Neural cell (in vitro differentiated cells): ENCODE measurements around the gene PHLDB2. TPM values are rescaled to one million over a fixed set of nuclear protein-coding genes. Genes with fewer than 3 reads are reported as not detected.

Experiments
- H2AFZ ChIP-seq: fragments of 200-600, 300-800 bp; sonication (generic), shearing (Covaris generic); 2 replicates; pipeline ENCODE4 v1.6.0; 2014; ENCODE audit warnings: low read depth, mild to moderate bottlenecking, antibody characterized with exemption, low read length, moderate library complexity
- H3F3A ChIP-seq: fragments of 200-600 bp; shearing (Covaris generic); 2 replicates; pipeline ENCODE4 v1.6.1; 2016; ENCODE audit warnings: mild to moderate bottlenecking, moderate library complexity, mixed read lengths, antibody characterized with exemption, low read length; ENCODE audit not compliant: insufficient read depth, poor library complexity, severe bottlenecking
- H3K27ac ChIP-seq: fragments of 200-600, 300-800 bp; sonication (generic), shearing (Covaris generic); 2 replicates; pipeline ENCODE4 v1.5.1; 2014; ENCODE audit warnings: mild to moderate bottlenecking, low read length, moderate library complexity
- H3K27me3 ChIP-seq: fragments of 300-800, 200-600 bp; sonication (generic), shearing (Covaris generic); 2 replicates; pipeline ENCODE4 v1.6.0; 2014; ENCODE audit warnings: mild to moderate bottlenecking, low read depth, low read length, moderate library complexity; ENCODE audit not compliant: insufficient read depth
- H3K36me3 ChIP-seq: fragments of 300-800, 200-600 bp; sonication (generic), shearing (Covaris generic); 2 replicates; pipeline ENCODE4 v1.5.1; 2014; ENCODE audit warnings: mild to moderate bottlenecking, antibody characterized with exemption, low read length, moderate library complexity; ENCODE audit not compliant: insufficient read depth
- H3K4me2 ChIP-seq: fragments of 300-800, 200-600 bp; sonication (generic), shearing (Covaris generic); 2 replicates; pipeline ENCODE4 v1.6.0; 2014; ENCODE audit warnings: mild to moderate bottlenecking, low read length
- H3K4me3 ChIP-seq: fragments of 300-800, 200-600 bp; sonication (generic), shearing (Covaris generic); 2 replicates; pipeline ENCODE4 v1.5.1; 2014; ENCODE audit warnings: mild to moderate bottlenecking, low read length, moderate library complexity
- H3K79me2 ChIP-seq: fragments of 200-600 bp; shearing (Covaris generic); replicated peaks from 2 replicates; pipeline ENCODE4 v1.6.0; 2014; ENCODE audit warnings: mild to moderate bottlenecking, low read length, moderate library complexity; ENCODE audit not compliant: insufficient read depth
- H3K9ac ChIP-seq: fragments of 300-800, 200-600 bp; sonication (generic), shearing (Covaris generic); 2 replicates; pipeline ENCODE4 v1.6.1; 2016; ENCODE audit warnings: mild to moderate bottlenecking, low read length, mixed read lengths
- H3K9me2 ChIP-seq: fragments of 200-600 bp; shearing (Covaris generic); 2 replicates; pipeline ENCODE4 v1.6.1; 2016; ENCODE audit warnings: mild to moderate bottlenecking, low read length, mixed read lengths; ENCODE audit not compliant: insufficient read depth
- H3K9me3 ChIP-seq: fragments of 200-600, 300-800 bp; sonication (generic), shearing (Covaris generic); 2 replicates; pipeline ENCODE4 v1.6.1; 2016; ENCODE audit warnings: mild to moderate bottlenecking, mixed run types, low read length, moderate library complexity, mixed read lengths
- H4K20me1 ChIP-seq: fragments of 200-600 bp; shearing (Covaris generic); 2 replicates; pipeline ENCODE4 v1.6.1; 2016; ENCODE audit warnings: mild to moderate bottlenecking, mixed run types; ENCODE audit not compliant: insufficient read depth
- EP300 ChIP-seq: fragments of 450-650 bp; conservative IDR thresholded peaks from 2 replicates; pipeline ENCODE4 v1.6.1; 2014; ENCODE audit warnings: antibody characterized with exemption, mild to moderate bottlenecking, moderate library complexity; ENCODE audit not compliant: poor library complexity, severe bottlenecking
- EZH2 ChIP-seq: fragments of 200-600, 300-800 bp; shearing (Covaris generic), sonication (generic); IDR thresholded peaks from 2 replicates; pipeline ENCODE4 v1.6.1; 2014; ENCODE audit warnings: antibody characterized with exemption, low read length, borderline replicate concordance, mild to moderate bottlenecking; ENCODE audit not compliant: insufficient read depth, poor library complexity, severe bottlenecking
- MXI1 ChIP-seq: fragments of 450-650 bp; conservative IDR thresholded peaks from 2 replicates; pipeline ENCODE4 v1.6.1; 2014; ENCODE audit warnings: antibody characterized with exemption, mild to moderate bottlenecking; ENCODE audit not compliant: poor library complexity, severe bottlenecking
- POLR2AphosphoS5 ChIP-seq: IDR thresholded peaks from 2 replicates; pipeline ENCODE4 v1.6.1; 2012
- RAD21 ChIP-seq: fragments of 450-650 bp; conservative IDR thresholded peaks from 2 replicates; pipeline ENCODE4 v1.6.1; 2014; ENCODE audit warnings: antibody characterized with exemption, mild to moderate bottlenecking, moderate library complexity
- SMC3 ChIP-seq: fragments of 450-650 bp; conservative IDR thresholded peaks from 2 replicates; pipeline ENCODE4 v1.6.1; 2014; ENCODE audit warnings: antibody characterized with exemption, mild to moderate bottlenecking, moderate library complexity; ENCODE audit not compliant: poor library complexity
- TAF1 ChIP-seq: IDR thresholded peaks from 2 replicates; pipeline ENCODE4 v1.6.1; 2012; ENCODE audit warnings: low read depth
- polyA plus RNA-seq: library from polyadenylated mRNA; depleted of rRNA; stranded (reverse); fragments of >200 nt; gene quantifications from 2 replicates; pipeline ENCODE4 v1.2.3, GENCODE V29; 2014
- TF ChIP-seq, protein P1 (sequence below): IDR thresholded peaks from 2 replicates; pipeline ENCODE4 v1.6.1; 2012; ENCODE audit warnings: borderline replicate concordance
- TF ChIP-seq, protein P2 (sequence below): fragments of 450-650 bp; IDR thresholded peaks from 2 replicates; pipeline ENCODE4 v1.5.1; 2014; ENCODE audit warnings: antibody characterized with exemption, mild to moderate bottlenecking, moderate library complexity; ENCODE audit not compliant: poor library complexity, severe bottlenecking

PHLDB2 gene
- polyA plus RNA-seq, 1 donor from 2014 or later = 1.4 TPM

DNA sequence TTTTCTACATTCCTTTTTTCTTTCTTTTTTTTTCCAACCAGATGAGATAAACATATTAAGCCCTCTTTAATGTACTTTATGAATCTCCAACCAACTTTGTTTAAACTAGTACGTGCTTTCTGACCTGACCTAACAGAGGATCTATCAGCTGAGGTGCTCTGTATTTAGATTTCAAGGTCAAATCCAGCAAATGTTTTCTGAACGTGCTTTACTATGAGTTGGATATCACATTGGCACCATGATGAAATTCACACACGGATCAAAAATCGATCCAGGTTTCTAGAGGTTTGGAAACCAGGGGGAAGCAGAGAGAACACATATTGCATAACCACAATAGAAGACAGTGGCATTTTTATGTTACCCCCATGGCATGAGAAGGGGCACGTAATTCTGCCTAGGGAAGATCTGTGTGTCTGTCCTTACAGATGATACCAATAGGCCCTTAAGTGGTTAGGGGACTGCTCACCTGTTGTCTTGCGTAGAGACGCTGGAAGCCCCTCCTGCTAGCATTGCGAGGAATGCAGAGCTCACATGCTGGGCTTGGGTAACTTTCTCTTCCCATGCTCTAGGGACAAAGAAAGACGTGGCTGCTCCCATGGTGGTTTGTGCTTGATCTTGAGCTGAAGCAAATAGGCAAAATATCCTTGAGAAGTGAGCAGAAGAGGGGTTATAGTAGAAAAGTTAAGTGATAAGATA, 60.5 kb downstream of the PHLDB2 start:
- Histone ChIP-seq H3F3A (no peaks in the 10 kb centered on the region), H3K9me3 (no peaks in the 10 kb centered on the region), H3K9me2 (no peaks in the 10 kb centered on the region), H3K4me3 (no peak overlapping the region), H4K20me1 (no peaks in the 10 kb centered on the region), H3K9ac (no peak overlapping the region), H3K79me2 (no peaks in the 10 kb centered on the region), H2AFZ (no peak overlapping the region), H3K27ac (no peak overlapping the region), H3K4me2 (no peak overlapping the region), H3K27me3 (no peaks in the 10 kb centered on the region), H3K36me3 (no peaks in the 10 kb centered on the region)
- TF ChIP-seq SMC3 = no peak
- no peak for TF ChIP-seq RAD21
- TF ChIP-seq, protein P1, sequence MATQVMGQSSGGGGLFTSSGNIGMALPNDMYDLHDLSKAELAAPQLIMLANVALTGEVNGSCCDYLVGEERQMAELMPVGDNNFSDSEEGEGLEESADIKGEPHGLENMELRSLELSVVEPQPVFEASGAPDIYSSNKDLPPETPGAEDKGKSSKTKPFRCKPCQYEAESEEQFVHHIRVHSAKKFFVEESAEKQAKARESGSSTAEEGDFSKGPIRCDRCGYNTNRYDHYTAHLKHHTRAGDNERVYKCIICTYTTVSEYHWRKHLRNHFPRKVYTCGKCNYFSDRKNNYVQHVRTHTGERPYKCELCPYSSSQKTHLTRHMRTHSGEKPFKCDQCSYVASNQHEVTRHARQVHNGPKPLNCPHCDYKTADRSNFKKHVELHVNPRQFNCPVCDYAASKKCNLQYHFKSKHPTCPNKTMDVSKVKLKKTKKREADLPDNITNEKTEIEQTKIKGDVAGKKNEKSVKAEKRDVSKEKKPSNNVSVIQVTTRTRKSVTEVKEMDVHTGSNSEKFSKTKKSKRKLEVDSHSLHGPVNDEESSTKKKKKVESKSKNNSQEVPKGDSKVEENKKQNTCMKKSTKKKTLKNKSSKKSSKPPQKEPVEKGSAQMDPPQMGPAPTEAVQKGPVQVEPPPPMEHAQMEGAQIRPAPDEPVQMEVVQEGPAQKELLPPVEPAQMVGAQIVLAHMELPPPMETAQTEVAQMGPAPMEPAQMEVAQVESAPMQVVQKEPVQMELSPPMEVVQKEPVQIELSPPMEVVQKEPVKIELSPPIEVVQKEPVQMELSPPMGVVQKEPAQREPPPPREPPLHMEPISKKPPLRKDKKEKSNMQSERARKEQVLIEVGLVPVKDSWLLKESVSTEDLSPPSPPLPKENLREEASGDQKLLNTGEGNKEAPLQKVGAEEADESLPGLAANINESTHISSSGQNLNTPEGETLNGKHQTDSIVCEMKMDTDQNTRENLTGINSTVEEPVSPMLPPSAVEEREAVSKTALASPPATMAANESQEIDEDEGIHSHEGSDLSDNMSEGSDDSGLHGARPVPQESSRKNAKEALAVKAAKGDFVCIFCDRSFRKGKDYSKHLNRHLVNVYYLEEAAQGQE = no peak
- TF ChIP-seq TAF1 = no peak
- no peak for TF ChIP-seq POLR2AphosphoS5
- TF ChIP-seq, protein P2, sequence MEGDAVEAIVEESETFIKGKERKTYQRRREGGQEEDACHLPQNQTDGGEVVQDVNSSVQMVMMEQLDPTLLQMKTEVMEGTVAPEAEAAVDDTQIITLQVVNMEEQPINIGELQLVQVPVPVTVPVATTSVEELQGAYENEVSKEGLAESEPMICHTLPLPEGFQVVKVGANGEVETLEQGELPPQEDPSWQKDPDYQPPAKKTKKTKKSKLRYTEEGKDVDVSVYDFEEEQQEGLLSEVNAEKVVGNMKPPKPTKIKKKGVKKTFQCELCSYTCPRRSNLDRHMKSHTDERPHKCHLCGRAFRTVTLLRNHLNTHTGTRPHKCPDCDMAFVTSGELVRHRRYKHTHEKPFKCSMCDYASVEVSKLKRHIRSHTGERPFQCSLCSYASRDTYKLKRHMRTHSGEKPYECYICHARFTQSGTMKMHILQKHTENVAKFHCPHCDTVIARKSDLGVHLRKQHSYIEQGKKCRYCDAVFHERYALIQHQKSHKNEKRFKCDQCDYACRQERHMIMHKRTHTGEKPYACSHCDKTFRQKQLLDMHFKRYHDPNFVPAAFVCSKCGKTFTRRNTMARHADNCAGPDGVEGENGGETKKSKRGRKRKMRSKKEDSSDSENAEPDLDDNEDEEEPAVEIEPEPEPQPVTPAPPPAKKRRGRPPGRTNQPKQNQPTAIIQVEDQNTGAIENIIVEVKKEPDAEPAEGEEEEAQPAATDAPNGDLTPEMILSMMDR = no peak
- no peak for TF ChIP-seq EP300
- no peak for TF ChIP-seq EZH2
- no peak for TF ChIP-seq MXI1

DNA sequence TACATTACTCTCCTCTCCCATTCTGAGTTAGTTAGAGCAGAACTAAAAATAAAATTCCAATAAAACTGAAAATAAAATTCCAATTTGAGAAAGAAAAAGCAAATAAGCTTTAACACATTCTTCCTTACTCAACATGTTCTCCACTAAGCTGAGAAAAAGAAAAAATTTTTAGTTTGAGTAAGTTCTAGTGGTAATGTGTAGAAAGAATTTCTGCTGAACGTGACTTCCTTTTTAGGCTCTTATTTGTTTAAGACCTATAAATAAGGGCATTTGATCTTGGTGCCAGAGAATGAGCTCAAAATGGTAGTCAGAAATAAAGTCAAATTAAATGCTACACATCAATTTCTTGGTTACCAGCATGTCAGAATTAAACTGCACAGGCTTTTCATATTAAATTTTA, 62.1 kb downstream of the PHLDB2 start:
- H3K36me3 ChIP-seq = no peaks in the 10 kb centered on the region
- H3K4me2 ChIP-seq = no peak overlapping the region
- H3K4me3 ChIP-seq = no peak overlapping the region
- H3K79me2 ChIP-seq = no peaks in the 10 kb centered on the region
- H3K27ac ChIP-seq = no peak overlapping the region
- H3K9me3 ChIP-seq = no peaks in the 10 kb centered on the region
- H3F3A ChIP-seq = no peaks in the 10 kb centered on the region
- TF ChIP-seq RAD21 = no peak
- no peak for TF ChIP-seq SMC3
- no peak for TF ChIP-seq TAF1
- no peak for TF ChIP-seq MXI1
- TF ChIP-seq, protein P1 = no peak
- no peak for TF ChIP-seq EP300
- TF ChIP-seq, protein P2 = no peak
- no peak for TF ChIP-seq EZH2
- no peak for TF ChIP-seq POLR2AphosphoS5
- no peak overlapping the region for H2AFZ ChIP-seq
- no peak overlapping the region for H3K9ac ChIP-seq
- H4K20me1 ChIP-seq = no peaks in the 10 kb centered on the region
- H3K27me3 ChIP-seq = no peaks in the 10 kb centered on the region
- no peaks in the 10 kb centered on the region for H3K9me2 ChIP-seq
